Cardiac muscle cell (in vitro differentiated cells and primary cell): ENCODE measurements around the gene TMEM150C. TPM values are rescaled to one million over a fixed set of nuclear protein-coding genes. Genes with fewer than 3 reads are reported as not detected.

ENCODE experiments used
- DNase-seq, 2 donors: peaks; one replicate each; pipeline versions ENCODE4 v3.0.0 to v3.0.0-alpha.2; 2010 to 2017; ENCODE audit warnings: low read depth in 1 of 2, low spot score in 1 of 2
- H3K27ac ChIP-seq: fragments of 200-600 bp; sonication (generic); 2 replicates; pipeline ENCODE4 v1.5.1; 2016
- H3K27me3 ChIP-seq: fragments of 200-600 bp; sonication (generic); 2 replicates; pipeline ENCODE4 v1.6.0; 2016; ENCODE audit warnings: control low read depth
- H3K36me3 ChIP-seq: fragments of 200-600 bp; sonication (generic); 2 replicates; pipeline ENCODE4 v1.5.1; 2016; ENCODE audit warnings: control low read depth
- H3K4me1 ChIP-seq: fragments of 200-600 bp; sonication (generic); 2 replicates; pipeline ENCODE4 v1.8.1; 2017; ENCODE audit warnings: low read depth, mild to moderate bottlenecking, mixed run types
- H3K4me3 ChIP-seq: fragments of 200-600 bp; sonication (generic); 2 replicates; pipeline ENCODE4 v1.5.1; 2016; ENCODE audit warnings: mild to moderate bottlenecking
- H3K9me3 ChIP-seq: fragments of 200-600 bp; sonication (generic); 2 replicates; pipeline ENCODE4 v1.5.1; 2017; ENCODE audit warnings: low read depth, mild to moderate bottlenecking, control low read depth
- polyA plus RNA-seq: library from polyadenylated mRNA; unstranded; fragments of >200 nt; fragmentation: Nextera tagmentation; extraction: Ambion mirVana; gene quantifications from 2 replicates; pipeline ENCODE4 v1.2.1, GENCODE V29; 2016
- total RNA-seq: library from RNA; depleted of rRNA; stranded (reverse); fragments of >200 nt; gene quantifications from 2 replicates; pipeline ENCODE4 v1.2.3, GENCODE V29; 2016
- TF ChIP-seq, protein P1 (sequence below): IDR thresholded peaks from 2 replicates; pipeline ENCODE4 v1.5.1; 2012; ENCODE audit warnings: low read depth, mild to moderate bottlenecking, low read length

Gene TMEM150C
- total and polyA plus RNA-seq, 2 experiments from 2014 or later: 5.1 to 5.3 TPM

DNA sequence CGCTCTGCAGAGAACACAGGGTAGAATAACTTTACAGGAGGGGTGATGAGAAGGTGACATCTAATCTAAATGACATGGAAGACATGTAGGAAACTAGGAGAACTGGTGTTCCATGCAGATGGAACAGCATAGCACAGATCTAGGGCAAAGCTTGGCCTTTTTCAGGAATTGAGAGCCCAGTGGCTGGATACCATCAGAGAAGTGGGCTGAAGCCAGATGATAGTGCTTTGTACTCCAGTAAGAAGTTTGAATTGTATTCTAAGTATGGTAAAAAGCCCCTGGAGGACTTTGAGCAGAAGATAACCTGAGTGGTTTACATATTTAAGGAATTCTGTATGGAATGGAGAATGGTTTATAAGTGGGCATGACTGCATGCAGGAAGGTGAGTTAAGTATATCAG lies 98.6 kb downstream of the TMEM150C start:
- DNase-seq: no peak
- H3K4me3 ChIP-seq: no peak overlapping the region
- no peaks in the 10 kb centered on the region for H3K4me1 ChIP-seq
- H3K27ac ChIP-seq: no peak overlapping the region
- H3K9me3 ChIP-seq: no peaks in the 10 kb centered on the region
- H3K27me3 ChIP-seq: no peaks in the 10 kb centered on the region
- TF ChIP-seq, protein P1, sequence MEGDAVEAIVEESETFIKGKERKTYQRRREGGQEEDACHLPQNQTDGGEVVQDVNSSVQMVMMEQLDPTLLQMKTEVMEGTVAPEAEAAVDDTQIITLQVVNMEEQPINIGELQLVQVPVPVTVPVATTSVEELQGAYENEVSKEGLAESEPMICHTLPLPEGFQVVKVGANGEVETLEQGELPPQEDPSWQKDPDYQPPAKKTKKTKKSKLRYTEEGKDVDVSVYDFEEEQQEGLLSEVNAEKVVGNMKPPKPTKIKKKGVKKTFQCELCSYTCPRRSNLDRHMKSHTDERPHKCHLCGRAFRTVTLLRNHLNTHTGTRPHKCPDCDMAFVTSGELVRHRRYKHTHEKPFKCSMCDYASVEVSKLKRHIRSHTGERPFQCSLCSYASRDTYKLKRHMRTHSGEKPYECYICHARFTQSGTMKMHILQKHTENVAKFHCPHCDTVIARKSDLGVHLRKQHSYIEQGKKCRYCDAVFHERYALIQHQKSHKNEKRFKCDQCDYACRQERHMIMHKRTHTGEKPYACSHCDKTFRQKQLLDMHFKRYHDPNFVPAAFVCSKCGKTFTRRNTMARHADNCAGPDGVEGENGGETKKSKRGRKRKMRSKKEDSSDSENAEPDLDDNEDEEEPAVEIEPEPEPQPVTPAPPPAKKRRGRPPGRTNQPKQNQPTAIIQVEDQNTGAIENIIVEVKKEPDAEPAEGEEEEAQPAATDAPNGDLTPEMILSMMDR: no peak
- H3K36me3 ChIP-seq: peaks cover 15% of the 10 kb centered on the region

DNA sequence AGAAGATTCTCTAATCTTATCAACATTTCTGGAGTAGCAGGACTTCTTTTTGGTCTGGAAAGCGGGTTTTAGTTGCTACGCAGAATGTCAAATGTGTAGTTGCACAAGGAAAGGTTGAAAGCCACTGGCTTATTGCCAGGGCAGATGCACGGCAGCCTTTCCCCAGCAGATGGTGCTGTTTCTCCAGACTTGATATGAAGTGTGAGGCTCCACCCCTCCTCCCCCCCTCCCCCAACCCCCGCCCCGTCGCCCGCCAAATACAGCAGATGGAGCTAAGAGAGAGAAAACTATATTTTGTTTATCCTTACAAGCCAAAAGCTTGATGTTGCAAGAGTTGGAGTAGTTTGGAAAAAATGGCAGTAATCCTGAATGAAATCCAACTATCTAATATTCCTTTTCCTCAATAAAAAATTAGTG lies 99.4 kb downstream of the TMEM150C start:
- no peaks in the 10 kb centered on the region for H3K27me3 ChIP-seq
- no peaks in the 10 kb centered on the region for H3K4me1 ChIP-seq
- TF ChIP-seq, protein P1: peak; percentile 72
- H3K4me3 ChIP-seq: no peak overlapping the region
- no peaks in the 10 kb centered on the region for H3K9me3 ChIP-seq
- no peak overlapping the region for H3K27ac ChIP-seq
- H3K36me3 ChIP-seq: peaks cover 15% of the 10 kb centered on the region
- peak; percentile 87 to 94 for DNase-seq

DNA sequence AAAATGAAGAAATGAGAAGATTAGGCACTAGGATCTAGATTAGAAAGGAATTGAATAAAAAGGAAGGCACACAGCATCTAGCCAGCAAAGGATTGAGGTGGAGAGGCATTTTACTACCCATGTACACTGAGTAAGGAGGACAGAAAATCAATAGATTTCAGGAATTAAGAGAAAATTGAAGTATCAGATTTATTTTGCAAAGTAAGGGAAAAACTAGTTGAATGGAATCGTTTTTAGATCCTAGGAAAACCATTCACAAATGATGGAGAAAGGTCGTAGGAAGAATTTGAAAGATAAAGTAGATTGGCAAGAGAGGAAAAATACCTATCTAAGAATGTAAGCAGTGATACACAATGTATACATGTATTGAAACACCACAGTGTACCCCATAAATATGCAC lies 100.1 kb downstream of the TMEM150C start:
- TF ChIP-seq, protein P1: no peak
- Histone ChIP-seq H3K4me1 (no peaks in the 10 kb centered on the region), H3K36me3 (peaks cover 15% of the 10 kb centered on the region), H3K27ac (no peak overlapping the region), H3K9me3 (no peaks in the 10 kb centered on the region), H3K27me3 (no peaks in the 10 kb centered on the region), H3K4me3 (no peak overlapping the region)
- no peak for DNase-seq

DNA sequence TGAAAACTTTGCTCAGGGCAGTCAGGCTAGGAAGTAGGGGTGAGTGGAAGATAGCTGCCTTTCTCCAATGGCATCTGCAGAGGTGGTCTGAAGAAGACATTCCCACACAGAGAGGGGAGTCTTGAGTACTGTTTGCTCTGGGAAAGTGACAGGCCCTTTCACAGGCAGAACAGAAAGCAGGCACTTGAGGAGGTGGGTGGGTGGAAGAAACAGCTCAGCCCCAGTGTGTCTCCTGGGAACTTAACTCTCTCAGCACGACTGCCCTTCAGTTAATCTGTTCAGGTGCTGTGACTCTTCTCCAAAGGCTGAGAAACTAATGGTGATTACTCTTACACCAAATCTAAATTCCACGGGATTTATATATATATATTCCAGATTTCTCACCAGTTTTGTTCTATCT lies 103.1 kb downstream of the TMEM150C start:
- Histone ChIP-seq H3K36me3 (peaks cover 22% of the 10 kb centered on the region), H3K27ac (peak overlapping the region; percentile 59), H3K4me3 (no peak overlapping the region), H3K27me3 (no peaks in the 10 kb centered on the region), H3K4me1 (no peaks in the 10 kb centered on the region), H3K9me3 (no peaks in the 10 kb centered on the region)
- DNase-seq: peak in 1 of 2 donors; percentile 22
- TF ChIP-seq, protein P1: no peak

DNA sequence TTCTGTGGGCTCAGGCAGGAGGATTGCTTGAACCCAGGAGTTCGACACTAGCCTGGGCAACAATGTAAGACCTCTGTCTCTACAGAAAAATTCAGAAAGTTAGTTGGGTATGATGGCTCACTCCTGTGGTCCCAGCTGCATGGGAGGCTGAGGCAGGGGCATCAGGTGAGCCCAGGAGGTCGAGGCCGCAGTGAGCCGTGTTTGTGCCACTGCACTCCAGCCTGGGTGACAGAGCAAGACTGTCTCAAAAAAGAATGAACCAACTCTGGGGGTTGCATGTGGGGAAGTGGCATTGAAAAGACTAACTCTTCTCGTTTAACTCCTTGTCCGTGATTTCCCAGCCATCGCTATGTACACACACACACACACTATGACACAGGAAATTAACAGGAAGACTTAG lies 104.5 kb downstream of the TMEM150C start:
- peaks cover 27% of the 10 kb centered on the region for H3K36me3 ChIP-seq
- H3K27me3 ChIP-seq: no peaks in the 10 kb centered on the region
- H3K9me3 ChIP-seq: no peaks in the 10 kb centered on the region
- no peaks in the 10 kb centered on the region for H3K4me1 ChIP-seq
- H3K27ac ChIP-seq: no peak overlapping the region
- DNase-seq: no peak
- TF ChIP-seq, protein P1: no peak
- no peak overlapping the region for H3K4me3 ChIP-seq

DNA sequence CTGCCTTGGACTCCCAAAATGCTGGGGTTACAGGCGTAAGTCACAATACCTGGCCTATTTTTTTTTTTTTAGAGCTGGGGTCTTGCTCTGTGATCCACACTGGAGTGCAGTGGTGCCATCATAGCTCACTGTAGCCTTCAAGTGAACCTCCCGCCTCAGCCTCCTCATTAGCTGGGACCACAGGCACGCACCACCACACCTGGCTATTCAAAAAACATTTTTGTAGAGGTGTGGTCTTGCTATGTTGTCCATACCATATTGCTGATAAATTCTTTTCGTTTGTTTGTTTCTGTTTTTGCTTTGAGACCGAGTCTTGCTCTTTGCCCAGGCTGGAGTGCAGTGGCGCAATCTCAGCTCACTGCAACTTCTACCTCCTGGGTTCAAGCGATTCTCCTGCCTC lies 109.8 kb downstream of the TMEM150C start:
- TF ChIP-seq, protein P1: no peak
- H3K36me3 ChIP-seq: peaks cover 26% of the 10 kb centered on the region
- no peak overlapping the region for H3K4me3 ChIP-seq
- no peak for DNase-seq
- no peak overlapping the region for H3K27ac ChIP-seq
- no peaks in the 10 kb centered on the region for H3K9me3 ChIP-seq
- no peaks in the 10 kb centered on the region for H3K27me3 ChIP-seq
- H3K4me1 ChIP-seq: no peaks in the 10 kb centered on the region
